Aorta (tissue), 5 donors: ENCODE measurements around the gene PIAS2. TPM values are rescaled to one million over a fixed set of nuclear protein-coding genes. Genes with fewer than 3 reads are reported as not detected.
"Not testable (repeated sequence)": the region's sequence is repeated elsewhere in the genome, so short reads cannot be mapped to it uniquely, and the experiment has no call there.

ENCODE experiments used
- ATAC-seq: fragments of 200-7000 bp; cut with Tn5 transposase; one replicate; pipeline ENCODE4 v1.9.1; 2022; ENCODE audit warnings: moderate library complexity; ENCODE audit not compliant: low FRiP score
- DNase-seq, 2 donors: peaks; one replicate each; pipeline ENCODE4 v3.0.0-alpha.2; 2020
- H3K27ac ChIP-seq, 2 donors: one replicate each; pipeline ENCODE4 v1.5.1; 2013; ENCODE audit warnings: low read length in 2 of 2, mild to moderate bottlenecking in 2 of 2, moderate library complexity in 2 of 2, control low read depth in 1 of 2, inconsistent platforms in 1 of 2, low read depth in 1 of 2
- H3K27me3 ChIP-seq, 2 donors: one replicate each; pipeline ENCODE4 v1.6.1; 2013; ENCODE audit warnings: control low read depth in 1 of 2, low read length in 1 of 2, mild to moderate bottlenecking in 1 of 2, moderate library complexity in 1 of 2; ENCODE audit not compliant: insufficient read depth in 2 of 2, control insufficient read depth in 1 of 2
- H3K36me3 ChIP-seq, 2 donors: one replicate each; pipeline ENCODE4 v1.6.1; 2013; ENCODE audit warnings: control low read depth in 1 of 2, low read length in 1 of 2, mild to moderate bottlenecking in 1 of 2; ENCODE audit not compliant: insufficient read depth in 2 of 2, control insufficient read depth in 1 of 2
- H3K4me1 ChIP-seq, 2 donors: one replicate each; pipeline ENCODE4 v1.6.1; 2013; ENCODE audit warnings: low read length in 2 of 2, control low read depth in 1 of 2, mild to moderate bottlenecking in 1 of 2, moderate library complexity in 1 of 2; ENCODE audit not compliant: insufficient read depth in 2 of 2, control insufficient read depth in 1 of 2
- H3K4me3 ChIP-seq, 2 donors: one replicate each; pipeline ENCODE4 v1.5.1; 2013; ENCODE audit warnings: low read length in 2 of 2, control low read depth in 1 of 2, mild to moderate bottlenecking in 1 of 2
- H3K9me3 ChIP-seq: one replicate; pipeline ENCODE4 v1.6.1; 2013; ENCODE audit warnings: mild to moderate bottlenecking, low read length; ENCODE audit not compliant: control insufficient read depth
- WGBS, 2 donors: extraction: QIAGEN DNeasy Blood & Tissue Kit; methylation state at CpG; one replicate each; pipeline ENCODE4 v1.1.7; 2013; 5-methylcytosine and 5-hydroxymethylcytosine counted together
- intact Hi-C, 2 donors: fragments of 100-400 bp; cut with DNase I; formaldehyde crosslinking; loops; one replicate each; pipeline versions ENCODE4 v1.14.2 to v1.15.0; 2022
- polyA plus RNA-seq, 2 donors: library from polyadenylated mRNA; stranded (reverse); fragments of 200-250 nt; gene quantifications; one replicate each; pipeline ENCODE4 v1.2.3, GENCODE V29; 2013
- total RNA-seq, 2 donors: library from RNA; stranded (reverse); fragmentation: NEBNext Ultra II Directional; extraction: Animal tissue kit (Norgen Biotek cat#: 25700); gene quantifications; one replicate each; pipeline ENCODE4 v1.2.1, GENCODE V29; 2021
- donor health status: healthy with polysubstance abuse.
- donor health status: Bipolar disorder and iron deficiency.
- donor health status: DM: no; HTN: no; CAD: no.
- donor health status: DM: no; HTN: no; CAD: no.
- donor health status: DM: yes; HTN: yes; CAD: no.

Gene PIAS2
- total and polyA plus RNA-seq, 4 donors = 5.0 to 45.5 (median 24.9) TPM

- 66% methylated on average over 2 of the region's 2 CpGs for WGBS, 2 donors
Measured at GRCh38 chr18:46859855-46860254, 57.5 kb downstream of the PIAS2 start.

GRCh38 chr18:46858290-46858689 is 59.0 kb downstream of the PIAS2 start:
- intact Hi-C loops = no loop called here
- Histone ChIP-seq H3K4me1 (no peaks in the 10 kb centered on the region), H3K9me3 (no peaks in the 10 kb centered on the region), H3K4me3 (no peak overlapping the region), H3K27ac (no peak overlapping the region), H3K27me3 (no peaks in the 10 kb centered on the region), H3K36me3 (peaks cover 0 to 6% of the 10 kb centered on the region in 2 donors)
- DNase-seq = no peak
- no peak for ATAC-seq
- WGBS, 2 donors = 96 to 99% methylated on average over 4 of the region's 4 CpGs

More at GRCh38 chr18:46859855-46860254, 57.5 kb downstream of the PIAS2 start:
- intact Hi-C loops = no loop called here
- Histone ChIP-seq H3K36me3 (peaks cover 0 to 2% of the 10 kb centered on the region in 2 donors), H3K4me3 (no peak overlapping the region), H3K9me3 (no peaks in the 10 kb centered on the region), H3K27me3 (no peaks in the 10 kb centered on the region), H3K27ac (no peak overlapping the region), H3K4me1 (no peaks in the 10 kb centered on the region)
- ATAC-seq = no peak
- DNase-seq = no peak

- ATAC-seq (no peak), DNase-seq (no peak)
- Histone ChIP-seq H3K9me3 (no peaks in the 10 kb centered on the region), H3K27me3 (no peaks in the 10 kb centered on the region), H3K27ac (no peak overlapping the region), H3K4me3 (no peak overlapping the region), H3K36me3 (peaks cover 0 to 6% of the 10 kb centered on the region in 2 donors), H3K4me1 (no peaks in the 10 kb centered on the region)
- intact Hi-C loops = no loop called here
Measured at GRCh38 chr18:46856973-46857372, 60.3 kb downstream of the PIAS2 start.

- ATAC-seq (no peak), DNase-seq (no peak)
- no peak overlapping the region for H3K27ac ChIP-seq
- H3K4me1 ChIP-seq = peaks cover 0 to 5% of the 10 kb centered on the region in 2 donors
- H3K36me3 ChIP-seq = peaks cover 0 to under 1% of the 10 kb centered on the region in 2 donors
- H3K4me3 ChIP-seq = no peak overlapping the region
- intact Hi-C loops = no loop called here
- H3K27me3 ChIP-seq = no peaks in the 10 kb centered on the region
- H3K9me3 ChIP-seq = no peaks in the 10 kb centered on the region
Measured at GRCh38 chr18:46849007-46849406, 68.3 kb downstream of the PIAS2 start.

GRCh38 chr18:46843372-46843771 is 73.9 kb downstream of the PIAS2 start:
- intact Hi-C loops = no loop called here
- Histone ChIP-seq H3K4me1 (peaks cover 0 to 5% of the 10 kb centered on the region in 2 donors), H3K36me3 (no peaks in the 10 kb centered on the region), H3K27me3 (no peaks in the 10 kb centered on the region), H3K4me3 (no peak overlapping the region), H3K27ac (no peak overlapping the region), H3K9me3 (no peaks in the 10 kb centered on the region)
- 96 to 97% methylated on average over 1 of the region's 1 CpG for WGBS, 2 donors
- DNase-seq (no peak), ATAC-seq (no peak)

GRCh38 chr18:46842583-46842982 is 74.7 kb downstream of the PIAS2 start:
- 95 to 96% methylated on average over 5 of the region's 5 CpGs for WGBS, 2 donors
- ATAC-seq (no peak), DNase-seq (no peak)
- no peaks in the 10 kb centered on the region for H3K36me3 ChIP-seq
- no peaks in the 10 kb centered on the region for H3K9me3 ChIP-seq
- no peaks in the 10 kb centered on the region for H3K27me3 ChIP-seq
- peaks cover 0 to 5% of the 10 kb centered on the region in 2 donors for H3K4me1 ChIP-seq
- H3K4me3 ChIP-seq = no peak overlapping the region
- H3K27ac ChIP-seq = no peak overlapping the region
- intact Hi-C loops = no loop called here

GRCh38 chr18:46833899-46834298 is 83.4 kb downstream of the PIAS2 start:
- H3K36me3 ChIP-seq = peaks cover 0 to 1% of the 10 kb centered on the region in 2 donors
- H3K27ac ChIP-seq = no peak overlapping the region
- H3K4me1 ChIP-seq = no peaks in the 10 kb centered on the region
- 97 to 100% methylated on average over 1 of the region's 1 CpG for WGBS, 2 donors
- no peaks in the 10 kb centered on the region for H3K9me3 ChIP-seq
- no peaks in the 10 kb centered on the region for H3K27me3 ChIP-seq
- no peak overlapping the region for H3K4me3 ChIP-seq
- intact Hi-C loops = no loop called here
- DNase-seq (no peak), ATAC-seq (no peak)

- Histone ChIP-seq H3K36me3 (peaks cover 2 to 5% of the 10 kb centered on the region in 2 donors), H3K9me3 (no peaks in the 10 kb centered on the region), H3K27ac (no peak overlapping the region), H3K27me3 (no peaks in the 10 kb centered on the region), H3K4me3 (no peak overlapping the region), H3K4me1 (no peaks in the 10 kb centered on the region)
- 70 to 75% methylated on average over 2 of the region's 2 CpGs for WGBS, 2 donors
- DNase-seq = no peak
- ATAC-seq = no peak
- intact Hi-C loops = no loop called here
Measured at GRCh38 chr18:46832849-46833248, 84.5 kb downstream of the PIAS2 start.

GRCh38 chr18:46832422-46832821 is 84.9 kb downstream of the PIAS2 start:
- H3K4me3 ChIP-seq, H3K27ac ChIP-seq, DNase-seq, H3K36me3 ChIP-seq, H3K9me3 ChIP-seq, H3K27me3 ChIP-seq, intact Hi-C loops, ATAC-seq, H3K4me1 ChIP-seq: not testable (repeated sequence)
- WGBS, 2 donors = 96 to 97% methylated on average over 5 of the region's 5 CpGs
